Right lobe of liver (tissue), 6 donors: ENCODE measurements around the gene GAN. TPM values are rescaled to one million over a fixed set of nuclear protein-coding genes. Genes with fewer than 3 reads are reported as not detected.

ENCODE experiments used
- ATAC-seq, 4 donors: fragments of 200-7000 bp; cut with Tn5 transposase; one replicate each; pipeline ENCODE4 v1.9.1; 2020; ENCODE audit warnings: mild to moderate bottlenecking in 4 of 4, moderate library complexity in 4 of 4
- DNase-seq, 3 donors: peaks; one replicate each; pipeline ENCODE4 v3.0.0-alpha.2; 2020
- H3K27ac ChIP-seq, 3 donors: fragments of 200-600 bp; one replicate each; pipeline ENCODE4 v1.8.0; 2022
- H3K27me3 ChIP-seq, 2 donors: fragments of 200-600 bp; one replicate each; pipeline ENCODE4 v1.8.0; 2022
- H3K36me3 ChIP-seq, 4 donors: fragments of 200-600 bp; sonication (generic) in 1 of 4; one replicate each; pipeline versions ENCODE4 v1.5.1 to v1.8.0; 2017 to 2022; ENCODE audit warnings: control low read depth in 1 of 4
- H3K4me1 ChIP-seq, 4 donors: fragments of 200-600 bp; sonication (generic) in 1 of 4; one replicate each; pipeline versions ENCODE4 v1.5.1 to v1.8.0; 2017 to 2022; ENCODE audit warnings: control low read depth in 1 of 4
- H3K4me3 ChIP-seq, 3 donors: fragments of 200-600 bp; one replicate each; pipeline ENCODE4 v1.8.0; 2022
- H3K9me3 ChIP-seq, 4 donors: fragments of 200-600 bp; sonication (generic) in 1 of 4; one replicate each; pipeline versions ENCODE4 v1.5.1 to v1.8.0; 2017 to 2022; ENCODE audit warnings: control low read depth in 1 of 4
- CTCF ChIP-seq, 4 donors: fragments of 200-600 bp in 3 of 4; fragments of 450-650 bp in 1 of 4; IDR thresholded peaks; one replicate each; pipeline versions ENCODE4 v1.5.1 to v1.8.0; 2016 to 2022; ENCODE audit warnings: antibody characterized with exemption in 4 of 4, mild to moderate bottlenecking in 2 of 4
- POLR2A ChIP-seq: fragments of 450-650 bp; IDR thresholded peaks from one replicate; pipeline ENCODE4 v1.6.1; 2017; ENCODE audit warnings: antibody characterized with exemption, mild to moderate bottlenecking
- WGBS: methylation state at CpG from one replicate; pipeline ENCODE4 v1.1.6; 2018; ENCODE audit warnings: low coverage, low lambda C conversion rate; ENCODE audit not compliant: insufficient coverage; ENCODE audit errors: missing lambda C conversion rate; 5-methylcytosine and 5-hydroxymethylcytosine counted together
- intact Hi-C, 2 donors: fragments of 100-400 bp; cut with DNase I; formaldehyde crosslinking; loops; one replicate each; pipeline versions ENCODE4 v1.11.2 to v1.14.1; 2022
- total RNA-seq, 6 experiments: library from RNA; depleted of rRNA in 2 of 6; stranded (reverse); fragments of >200 nt in 2 of 6; fragmentation: NEBNext Ultra II Directional in 3 of 6; extraction: Animal tissue kit (Norgen Biotek cat#: 25700) in 3 of 6; gene quantifications; one replicate each; pipeline versions ENCODE4 v1.1.0 to v1.2.4, GENCODE V29; 2016 to 2023
- donor health status: DM: no; HTN: yes; CAD: no.
- donor health status: DM: no; HTN: no; CAD: no.
- donor health status: DM: no; HTN: no; CAD: no.
- donor health status: DM: no; HTN: yes; CAD: no.
- donor health status: DM: no; HTN: yes; CAD: no.

The GAN gene
- total RNA-seq, 6 experiments from 2014 or later = 2.2 to 4.1 (median 3.4) TPM

GRCh38 chr16:81324808-81325207 is 10.0 kb downstream of the GAN start:
- H3K27ac ChIP-seq = no peak overlapping the region
- H3K36me3 ChIP-seq = no peaks in the 10 kb centered on the region
- H3K9me3 ChIP-seq = no peaks in the 10 kb centered on the region
- no peak for ATAC-seq
- no peak for DNase-seq
- TF ChIP-seq POLR2A (no peak), CTCF (IDR thresholded peaks at IDR 0.05) (no peak)
- H3K27me3 ChIP-seq = no peaks in the 10 kb centered on the region
- intact Hi-C loops = no loop called here
- no CpG with 5 or more reads among the region's 6 CpGs for WGBS
- no peaks in the 10 kb centered on the region for H3K4me1 ChIP-seq
- H3K4me3 ChIP-seq = no peak overlapping the region

GRCh38 chr16:81327011-81327410 is 12.2 kb downstream of the GAN start:
- Histone ChIP-seq H3K9me3 (no peaks in the 10 kb centered on the region), H3K4me1 (no peaks in the 10 kb centered on the region), H3K36me3 (no peaks in the 10 kb centered on the region), H3K27ac (no peak overlapping the region), H3K4me3 (no peak overlapping the region), H3K27me3 (no peaks in the 10 kb centered on the region)
- TF ChIP-seq POLR2A = no peak
- TF ChIP-seq CTCF (IDR thresholded peaks at IDR 0.05) = no peak
- ATAC-seq (no peak), DNase-seq (no peak)
- intact Hi-C loops = no loop called here
- WGBS = 96% methylated on average over 4 of the region's 5 CpGs

GRCh38 chr16:81327447-81328196 is 12.9 kb downstream of the GAN start:
- ATAC-seq (no peak), DNase-seq (no peak)
- TF ChIP-seq CTCF (IDR thresholded peaks at IDR 0.05) (no peak), POLR2A (no peak)
- WGBS = 66% methylated on average over 8 of the region's 8 CpGs
- Histone ChIP-seq H3K9me3 (no peaks in the 10 kb centered on the region), H3K4me1 (no peaks in the 10 kb centered on the region), H3K36me3 (no peaks in the 10 kb centered on the region), H3K27ac (no peak overlapping the region), H3K4me3 (no peak overlapping the region), H3K27me3 (no peaks in the 10 kb centered on the region)
- intact Hi-C loops = no loop called here

GRCh38 chr16:81329947-81330346 is 15.2 kb downstream of the GAN start:
- 70% methylated on average over 4 of the region's 5 CpGs for WGBS
- no peak for TF ChIP-seq POLR2A
- TF ChIP-seq CTCF (IDR thresholded peaks at IDR 0.05) = no peak
- Histone ChIP-seq H3K27me3 (no peaks in the 10 kb centered on the region), H3K9me3 (no peaks in the 10 kb centered on the region), H3K27ac (no peak overlapping the region), H3K4me3 (no peak overlapping the region), H3K36me3 (no peaks in the 10 kb centered on the region), H3K4me1 (no peaks in the 10 kb centered on the region)
- no peak for DNase-seq
- no peak for ATAC-seq
- intact Hi-C loops = no loop called here
